Stimulated activated memory B cell treated with anti-CD40 and anti-IgM and Interleukin-4, amounts not matched to agents 10 μg/mL and 1 μg/mL and 100 μg/mL, for 72 hours (primary cell): ENCODE results near the gene PRICKLE3.
A peak's percentile ranks its signal among the peaks of the same experiment; 100 is the strongest.

Experiments
- ATAC-seq: fragments of 150-1000 bp; cut with Tn5 transposase; 2 replicates; pipeline ENCODE4 v1.10.0; 2021
- H3K27ac Mint-ChIP-seq: one replicate; pipeline ENCODE4 v1.8.0; 2022; ENCODE audit warnings: mild to moderate bottlenecking, mixed read lengths
- H3K27me3 Mint-ChIP-seq: one replicate; pipeline ENCODE4 v1.8.0; 2022; ENCODE audit warnings: mixed read lengths
- H3K36me3 Mint-ChIP-seq: one replicate; pipeline ENCODE4 v1.8.0; 2022; ENCODE audit warnings: mixed read lengths
- H3K4me1 Mint-ChIP-seq: one replicate; pipeline ENCODE4 v1.8.0; 2022; ENCODE audit warnings: mixed read lengths
- H3K4me3 Mint-ChIP-seq: one replicate; pipeline ENCODE4 v1.8.0; 2022; ENCODE audit warnings: mild to moderate bottlenecking, moderate library complexity, mixed read lengths
- H3K9me3 Mint-ChIP-seq: one replicate; pipeline ENCODE4 v1.8.0; 2022; ENCODE audit warnings: mixed read lengths

PRICKLE3 gene

DNA sequence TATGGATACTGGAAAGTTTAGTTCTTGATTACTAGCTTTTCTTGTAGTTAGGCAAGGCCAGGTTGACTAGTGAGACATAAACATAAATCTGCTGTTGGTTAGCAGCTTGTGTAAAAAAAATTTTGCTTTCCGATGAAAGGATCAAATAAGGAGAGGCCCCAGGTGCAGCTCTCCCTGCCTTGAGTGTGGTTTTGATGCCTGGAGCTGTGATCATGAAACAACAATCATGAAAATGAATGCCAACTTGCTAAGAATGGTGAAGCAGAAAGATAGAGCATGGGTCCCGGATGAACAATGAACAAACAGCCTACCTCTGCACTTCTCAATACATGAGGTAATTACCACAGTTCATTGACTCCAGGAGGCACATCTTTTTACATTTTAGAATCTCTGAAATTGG is 28.2 kb upstream of the PRICKLE3 start:
- peaks cover 6% of the 10 kb centered on the region for H3K9me3 Mint-ChIP-seq
- no peak overlapping the region for H3K4me3 Mint-ChIP-seq
- no peaks in the 10 kb centered on the region for H3K4me1 Mint-ChIP-seq
- H3K27ac Mint-ChIP-seq = no peak overlapping the region
- ATAC-seq = no peak
- H3K27me3 Mint-ChIP-seq = peaks cover 8% of the 10 kb centered on the region
- H3K36me3 Mint-ChIP-seq = no peaks in the 10 kb centered on the region

DNA sequence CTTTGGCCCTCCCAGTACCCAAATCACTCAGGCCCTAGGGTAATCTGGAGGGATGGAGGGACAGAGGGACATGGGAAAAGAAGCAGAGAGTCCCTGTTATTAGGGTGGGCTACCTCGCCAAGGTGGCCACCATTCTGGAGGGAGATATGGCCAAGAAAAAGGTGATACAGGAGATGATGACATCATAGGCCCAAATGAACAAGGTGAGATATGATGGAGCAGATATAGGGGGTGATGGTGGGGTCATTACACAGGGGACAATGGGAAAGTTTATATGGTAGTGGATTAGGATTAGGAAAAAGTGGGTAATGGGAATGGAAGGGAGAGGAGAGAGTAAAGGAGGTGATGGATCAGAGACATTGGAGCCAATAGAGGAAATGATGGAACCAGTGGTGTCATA is 26.7 kb upstream of the PRICKLE3 start:
- ATAC-seq = no peak
- no peak overlapping the region for H3K4me3 Mint-ChIP-seq
- H3K36me3 Mint-ChIP-seq = no peaks in the 10 kb centered on the region
- H3K27me3 Mint-ChIP-seq = peaks cover 8% of the 10 kb centered on the region
- no peaks in the 10 kb centered on the region for H3K4me1 Mint-ChIP-seq
- H3K27ac Mint-ChIP-seq = no peak overlapping the region
- peaks cover 6% of the 10 kb centered on the region for H3K9me3 Mint-ChIP-seq

DNA sequence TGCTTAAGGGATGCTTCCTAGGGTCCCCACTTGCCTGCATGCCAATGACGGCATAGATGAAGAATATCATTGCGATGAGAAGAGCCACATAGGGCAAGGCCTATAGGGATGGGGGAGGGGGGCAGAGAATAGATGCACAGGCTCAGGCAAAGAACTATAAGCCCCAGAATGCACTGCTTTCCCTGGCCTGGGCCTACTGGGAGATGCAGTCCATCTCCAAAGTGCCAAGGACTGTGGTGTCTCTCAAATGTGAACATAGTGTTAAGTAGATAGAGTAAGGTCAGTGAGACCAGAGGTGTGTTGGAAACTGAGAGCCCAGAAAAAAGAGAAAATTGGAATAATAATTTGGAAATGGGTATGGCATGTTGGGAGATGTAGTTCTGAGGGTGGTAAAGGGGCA is 26.0 kb upstream of the PRICKLE3 start:
- no peak overlapping the region for H3K27ac Mint-ChIP-seq
- H3K27me3 Mint-ChIP-seq = peaks cover 8% of the 10 kb centered on the region
- no peaks in the 10 kb centered on the region for H3K4me1 Mint-ChIP-seq
- no peak overlapping the region for H3K4me3 Mint-ChIP-seq
- no peak for ATAC-seq
- peaks cover 6% of the 10 kb centered on the region for H3K9me3 Mint-ChIP-seq
- no peaks in the 10 kb centered on the region for H3K36me3 Mint-ChIP-seq

DNA sequence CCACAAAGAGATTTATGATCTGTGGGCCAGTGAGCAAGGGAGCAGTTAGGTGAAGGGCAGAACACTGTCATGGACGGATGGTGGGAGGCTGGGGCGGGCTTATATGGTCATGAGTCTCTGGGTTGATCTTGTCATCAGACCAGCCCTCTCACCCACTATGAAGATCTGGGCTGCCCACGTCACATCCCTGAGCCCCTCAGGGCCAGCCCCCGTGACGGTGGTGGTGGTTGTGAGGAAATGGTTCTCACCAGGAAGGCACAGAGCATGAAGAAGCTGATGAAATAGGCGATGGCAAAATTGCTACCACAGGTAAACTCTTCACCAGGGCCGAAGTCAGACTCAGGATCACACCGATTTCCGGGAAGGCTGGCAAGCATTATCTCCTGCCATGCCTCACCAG is 24.9 kb upstream of the PRICKLE3 start:
- H3K9me3 Mint-ChIP-seq = peaks cover 6% of the 10 kb centered on the region
- H3K36me3 Mint-ChIP-seq = no peaks in the 10 kb centered on the region
- H3K27me3 Mint-ChIP-seq = peaks cover 7% of the 10 kb centered on the region
- H3K4me1 Mint-ChIP-seq = no peaks in the 10 kb centered on the region
- H3K4me3 Mint-ChIP-seq = no peak overlapping the region
- no peak for ATAC-seq
- H3K27ac Mint-ChIP-seq = no peak overlapping the region

DNA sequence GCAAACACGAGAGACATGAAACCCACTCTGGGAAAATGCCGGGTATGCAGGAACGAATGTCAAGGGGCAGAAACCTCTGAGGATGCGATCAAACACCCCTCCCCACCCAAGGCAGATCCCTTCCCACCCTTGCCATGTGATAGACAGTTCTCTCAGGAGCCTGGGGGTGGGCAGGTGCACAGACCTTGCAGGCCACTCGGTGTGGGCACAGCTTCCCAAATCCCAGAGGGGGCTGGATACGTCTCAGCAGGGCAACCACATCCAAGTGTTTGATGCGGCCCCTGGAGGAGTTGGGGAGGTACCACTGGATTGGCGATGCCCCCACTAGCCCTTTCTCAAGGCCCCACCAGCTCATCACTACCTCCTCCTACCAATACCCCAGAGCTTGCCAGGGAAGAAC is 24.2 kb upstream of the PRICKLE3 start:
- H3K36me3 Mint-ChIP-seq = no peaks in the 10 kb centered on the region
- no peaks in the 10 kb centered on the region for H3K4me1 Mint-ChIP-seq
- no peak overlapping the region for H3K4me3 Mint-ChIP-seq
- ATAC-seq = no peak
- no peak overlapping the region for H3K27ac Mint-ChIP-seq
- no peaks in the 10 kb centered on the region for H3K27me3 Mint-ChIP-seq
- H3K9me3 Mint-ChIP-seq = peaks cover 6% of the 10 kb centered on the region

DNA sequence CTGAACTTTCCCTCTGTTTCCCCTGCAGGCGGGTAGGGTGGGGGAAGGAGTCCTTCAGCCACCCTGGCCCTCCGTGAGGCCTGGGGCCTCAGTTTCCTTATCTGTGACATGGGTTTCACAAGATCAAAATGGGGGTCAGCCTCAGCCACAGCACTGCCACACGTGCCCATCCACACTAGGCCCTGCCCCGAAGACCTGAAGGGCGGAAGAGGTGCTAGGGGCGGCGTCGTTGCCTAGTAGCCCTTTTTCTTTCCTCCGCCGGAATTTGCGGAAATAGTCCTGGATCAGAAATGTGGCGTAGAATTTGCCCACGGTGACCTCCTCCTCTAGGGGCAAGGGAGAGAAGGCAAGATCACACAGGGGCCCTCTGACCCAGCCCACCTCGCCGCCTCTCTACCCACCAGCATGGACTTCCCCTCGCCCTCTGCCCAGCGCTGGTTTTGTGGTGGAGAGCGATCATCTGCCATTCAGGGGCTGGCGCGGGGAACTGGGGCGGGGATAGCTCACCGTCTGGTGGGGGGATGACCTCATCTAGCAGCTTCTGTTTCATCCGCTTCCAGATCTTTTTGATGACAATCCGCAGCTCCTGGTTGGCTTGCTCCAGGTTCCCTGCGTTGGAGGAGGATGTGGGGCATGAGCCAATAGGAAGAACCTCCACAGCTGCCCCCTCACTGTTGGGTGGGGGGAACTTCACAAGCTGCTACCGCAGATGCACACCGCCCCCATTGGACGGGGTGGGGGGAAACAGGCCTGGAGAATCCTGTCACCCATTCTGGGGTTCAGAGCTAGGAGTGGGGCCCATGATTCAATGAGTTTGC is 23.5 kb upstream of the PRICKLE3 start:
- H3K27me3 Mint-ChIP-seq = no peaks in the 10 kb centered on the region
- H3K4me1 Mint-ChIP-seq = no peaks in the 10 kb centered on the region
- H3K4me3 Mint-ChIP-seq = no peak overlapping the region
- H3K9me3 Mint-ChIP-seq = peaks cover 6% of the 10 kb centered on the region
- H3K36me3 Mint-ChIP-seq = no peaks in the 10 kb centered on the region
- H3K27ac Mint-ChIP-seq = no peak overlapping the region
- no peak for ATAC-seq

DNA sequence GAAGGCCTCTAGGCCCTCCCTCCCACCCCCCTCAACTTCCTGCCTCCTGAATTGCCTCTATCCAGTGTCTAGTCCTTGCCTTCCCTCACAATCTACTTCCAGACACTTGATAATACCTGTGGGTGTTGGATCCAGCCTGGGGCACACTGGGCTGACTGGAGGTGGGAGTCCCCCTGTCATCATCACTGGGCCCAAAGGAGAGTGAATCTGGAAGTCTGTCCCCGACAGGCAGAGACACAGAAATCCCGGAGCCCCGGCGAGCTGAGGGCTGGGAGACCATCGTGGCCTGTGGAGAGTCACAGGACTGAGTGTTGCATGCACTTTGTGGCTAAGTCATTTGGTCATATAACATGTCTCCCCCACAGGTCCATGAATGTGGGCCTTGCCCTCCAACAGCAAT is 22.2 kb upstream of the PRICKLE3 start:
- no peaks in the 10 kb centered on the region for H3K27me3 Mint-ChIP-seq
- peaks cover 6% of the 10 kb centered on the region for H3K9me3 Mint-ChIP-seq
- H3K27ac Mint-ChIP-seq = no peak overlapping the region
- ATAC-seq = no peak
- no peak overlapping the region for H3K4me3 Mint-ChIP-seq
- H3K36me3 Mint-ChIP-seq = no peaks in the 10 kb centered on the region
- H3K4me1 Mint-ChIP-seq = no peaks in the 10 kb centered on the region

DNA sequence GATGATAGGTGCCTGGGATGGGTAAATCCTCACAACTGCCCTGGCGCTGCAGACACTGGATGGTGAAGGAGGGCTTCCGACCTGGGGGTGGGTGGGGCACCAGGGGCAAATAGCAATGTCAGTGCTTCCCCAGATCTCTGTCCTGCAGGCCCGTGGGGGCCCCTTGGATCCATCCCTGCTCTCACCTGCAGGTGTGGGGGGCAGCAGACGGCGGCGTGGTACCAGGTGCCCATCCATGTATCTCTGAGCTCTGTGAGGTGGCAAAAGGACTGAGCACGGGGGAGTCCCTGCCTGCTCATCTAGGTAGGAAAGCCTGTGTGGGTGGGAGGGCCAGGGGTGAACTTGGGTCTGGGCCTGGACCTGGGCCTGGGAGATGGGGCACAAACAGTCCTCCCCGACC is 20.4 kb upstream of the PRICKLE3 start:
- Mint-ChIP-seq H3K27me3 (no peaks in the 10 kb centered on the region), H3K4me1 (no peaks in the 10 kb centered on the region), H3K9me3 (no peaks in the 10 kb centered on the region), H3K27ac (no peak overlapping the region), H3K36me3 (no peaks in the 10 kb centered on the region), H3K4me3 (no peak overlapping the region)
- ATAC-seq = no peak

DNA sequence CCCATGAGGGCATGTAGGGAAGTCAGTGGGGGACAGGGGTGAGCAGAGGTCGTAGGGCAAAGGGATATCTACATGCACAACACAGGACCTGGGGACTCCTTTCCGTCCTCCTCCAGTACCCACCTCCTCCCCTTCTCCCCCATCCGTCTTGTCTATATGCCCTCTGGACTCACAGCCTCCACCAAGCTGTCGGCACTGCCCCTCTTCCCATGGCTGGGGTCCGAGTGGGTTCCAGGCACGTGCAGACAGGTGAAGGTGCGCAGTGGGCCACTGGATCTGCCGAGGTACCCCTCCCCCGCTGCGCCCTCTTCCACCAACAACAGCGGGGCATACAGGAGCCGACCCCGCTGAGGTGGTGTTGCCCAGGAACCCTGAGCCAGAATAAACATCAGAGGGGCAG is 19.3 kb upstream of the PRICKLE3 start:
- Mint-ChIP-seq H3K36me3 (no peaks in the 10 kb centered on the region), H3K4me1 (peaks cover 5% of the 10 kb centered on the region), H3K9me3 (no peaks in the 10 kb centered on the region), H3K27me3 (no peaks in the 10 kb centered on the region), H3K27ac (no peak overlapping the region), H3K4me3 (no peak overlapping the region)
- ATAC-seq = no peak

DNA sequence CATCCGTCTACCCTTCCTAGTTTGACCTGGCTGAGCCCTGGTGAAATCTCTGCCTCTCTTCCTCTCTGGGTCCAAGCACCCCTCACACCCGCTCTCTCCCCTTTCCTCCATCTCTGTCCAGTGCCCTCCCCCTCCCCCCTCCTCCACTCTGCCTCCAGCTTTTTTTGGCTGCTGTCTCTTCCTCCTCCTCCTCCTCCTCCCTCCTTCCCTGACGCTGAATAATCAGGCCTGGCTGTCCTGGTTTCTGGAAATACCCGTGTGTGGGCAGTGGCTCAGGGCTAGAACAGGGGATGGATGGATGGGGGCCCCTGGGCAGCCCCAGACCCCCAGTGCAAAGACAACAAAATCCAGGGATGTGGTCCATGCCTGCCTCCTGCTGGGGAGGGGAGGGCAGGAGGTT is 18.5 kb upstream of the PRICKLE3 start:
- no peaks in the 10 kb centered on the region for H3K36me3 Mint-ChIP-seq
- H3K27me3 Mint-ChIP-seq = no peaks in the 10 kb centered on the region
- no peak overlapping the region for H3K4me3 Mint-ChIP-seq
- no peak overlapping the region for H3K27ac Mint-ChIP-seq
- ATAC-seq = no peak
- no peaks in the 10 kb centered on the region for H3K9me3 Mint-ChIP-seq
- peaks cover 6% of the 10 kb centered on the region for H3K4me1 Mint-ChIP-seq

DNA sequence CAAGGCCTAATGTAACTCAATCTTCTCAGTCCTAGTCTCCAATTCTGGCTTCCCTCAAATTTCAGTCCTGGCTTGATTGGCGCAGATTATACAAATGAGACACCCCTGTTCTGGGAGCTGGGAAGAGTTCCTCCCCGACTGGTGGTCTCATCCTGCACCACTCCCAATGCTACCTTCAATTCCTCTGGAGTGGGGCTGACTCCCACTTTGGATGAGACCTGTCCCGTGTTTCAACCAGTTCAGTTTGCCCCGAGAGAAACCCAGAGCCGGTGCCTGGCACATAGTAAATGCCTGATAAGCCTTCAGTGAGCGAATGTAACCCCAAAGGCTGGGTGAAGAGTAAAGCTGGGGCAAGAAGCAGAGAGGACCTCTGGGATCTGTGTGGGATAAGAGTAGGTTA is 17.8 kb upstream of the PRICKLE3 start:
- ATAC-seq = no peak
- H3K36me3 Mint-ChIP-seq = no peaks in the 10 kb centered on the region
- no peaks in the 10 kb centered on the region for H3K27me3 Mint-ChIP-seq
- no peak overlapping the region for H3K4me3 Mint-ChIP-seq
- H3K9me3 Mint-ChIP-seq = no peaks in the 10 kb centered on the region
- no peak overlapping the region for H3K27ac Mint-ChIP-seq
- H3K4me1 Mint-ChIP-seq = peaks cover 10% of the 10 kb centered on the region

DNA sequence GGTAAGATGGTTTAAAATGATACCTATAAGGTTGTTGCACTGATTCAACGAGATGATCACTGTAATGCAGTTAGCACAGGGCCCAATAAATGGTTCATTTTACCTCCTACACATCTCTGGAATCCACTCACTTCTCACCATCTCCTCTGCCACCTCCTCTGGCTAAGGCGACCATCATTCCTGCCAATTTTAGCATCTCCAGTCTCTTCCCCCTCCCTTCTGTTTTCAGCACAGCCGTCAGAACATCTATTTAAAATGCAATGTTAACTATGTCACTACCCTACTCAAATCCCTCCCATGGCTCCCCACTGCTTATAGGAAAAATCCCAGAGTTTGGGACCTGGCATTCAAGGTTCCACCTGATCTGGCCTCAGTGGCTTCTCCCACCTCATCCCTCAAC is 17.4 kb upstream of the PRICKLE3 start:
- Mint-ChIP-seq H3K36me3 (no peaks in the 10 kb centered on the region), H3K27me3 (no peaks in the 10 kb centered on the region), H3K4me3 (no peak overlapping the region), H3K9me3 (no peaks in the 10 kb centered on the region), H3K27ac (no peak overlapping the region), H3K4me1 (peaks cover 14% of the 10 kb centered on the region)
- ATAC-seq = no peak

DNA sequence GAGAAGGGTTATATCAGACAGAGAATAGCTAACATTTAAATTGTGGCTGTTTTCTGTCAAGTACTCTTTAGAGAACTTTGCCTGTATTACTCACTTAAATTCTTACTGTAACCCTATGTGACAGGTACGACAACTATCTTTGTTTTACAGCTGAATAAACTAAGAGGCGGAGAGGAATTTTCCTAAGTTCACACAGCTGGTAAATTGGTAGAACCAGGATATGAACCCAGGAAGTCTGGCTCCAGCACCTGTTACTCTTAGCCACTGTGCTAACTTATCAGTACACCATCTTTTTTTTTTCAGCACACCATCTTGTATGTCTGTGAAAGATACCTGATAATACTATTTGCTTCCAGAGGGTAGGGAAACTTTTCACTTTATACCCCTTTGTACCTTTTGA is 15.8 kb upstream of the PRICKLE3 start:
- no peaks in the 10 kb centered on the region for H3K36me3 Mint-ChIP-seq
- H3K27me3 Mint-ChIP-seq = no peaks in the 10 kb centered on the region
- H3K27ac Mint-ChIP-seq = no peak overlapping the region

DNA sequence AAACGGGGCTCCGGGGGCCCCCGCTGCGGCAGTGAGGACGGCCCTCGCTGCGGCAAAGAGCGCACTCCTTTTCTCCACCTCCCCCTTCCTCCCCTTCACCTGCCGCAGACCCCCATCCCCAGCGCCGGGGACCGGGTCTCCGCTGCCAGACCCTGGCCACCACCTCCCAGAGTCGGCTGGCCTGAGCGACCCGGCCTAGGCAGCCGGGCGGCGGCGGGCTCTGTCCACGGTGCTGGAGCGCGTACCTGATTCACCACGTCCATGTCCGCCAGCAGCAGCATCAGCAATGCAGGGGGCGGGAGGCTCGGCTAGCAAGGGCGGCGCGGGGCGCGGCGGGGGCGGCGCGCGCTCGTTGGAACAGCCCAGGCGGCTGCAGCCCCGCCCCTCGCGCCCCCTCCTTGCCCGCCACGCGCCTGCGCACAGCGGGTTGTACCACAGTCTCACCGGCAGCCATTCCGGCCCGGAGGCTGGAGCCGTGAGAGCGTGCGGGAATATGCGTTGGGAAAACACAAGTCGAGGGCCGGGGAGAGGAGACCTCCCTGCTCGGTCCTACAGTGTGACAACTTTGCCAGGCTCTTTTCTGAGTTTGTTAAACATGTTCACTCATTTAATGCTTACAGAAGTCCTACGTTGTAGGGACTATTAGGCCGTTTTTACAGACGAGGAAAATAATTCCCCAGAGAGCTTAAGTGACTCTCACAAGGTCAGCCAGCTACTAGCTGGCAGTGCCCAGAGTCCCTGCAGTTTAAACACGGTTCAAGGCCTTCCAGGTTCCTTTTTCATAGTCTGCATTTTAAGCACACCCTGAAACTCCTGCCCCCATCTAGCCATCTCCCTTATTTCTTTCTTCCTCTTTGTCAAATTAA is 14.0 kb upstream of the PRICKLE3 start, which contains the start of gene SYP:
SYP (minus strand) TSS at position 288 of the 866 bp plus-strand sequence; CDS start at position 281, 7 bp downstream.
- Mint-ChIP-seq H3K36me3 (no peaks in the 10 kb centered on the region), H3K9me3 (no peaks in the 10 kb centered on the region), H3K4me1 (peaks cover 21% of the 10 kb centered on the region)

More for the DNA sequence above, 15.8 kb upstream of the PRICKLE3 start:
- Mint-ChIP-seq H3K4me3 (no peak overlapping the region), H3K9me3 (no peaks in the 10 kb centered on the region), H3K4me1 (peaks cover 21% of the 10 kb centered on the region)
- ATAC-seq = no peak

DNA sequence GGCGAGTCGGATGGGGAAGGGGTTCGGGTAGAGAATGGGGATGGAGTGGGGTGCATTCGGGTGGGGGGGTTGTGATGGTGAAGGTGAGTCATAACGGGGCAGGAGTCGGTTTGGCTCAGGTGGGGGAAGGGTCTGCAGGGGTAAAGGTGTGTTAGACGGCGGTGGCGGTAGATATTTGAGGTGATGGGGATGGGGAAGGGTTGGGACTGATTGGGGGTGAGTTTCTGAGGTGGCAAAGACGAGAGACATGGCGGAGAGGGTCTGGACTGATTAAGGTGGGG is 13.1 kb upstream of the PRICKLE3 start:
- H3K4me3 Mint-ChIP-seq = peak overlapping the region; percentile 68
- no peaks in the 10 kb centered on the region for H3K27me3 Mint-ChIP-seq
- no peaks in the 10 kb centered on the region for H3K9me3 Mint-ChIP-seq
- H3K27ac Mint-ChIP-seq = no peak overlapping the region
- no peaks in the 10 kb centered on the region for H3K36me3 Mint-ChIP-seq
- ATAC-seq = no peak
- H3K4me1 Mint-ChIP-seq = peaks cover 21% of the 10 kb centered on the region

More for the DNA sequence above, 14.0 kb upstream of the PRICKLE3 start, which contains the start of gene SYP:
- no peaks in the 10 kb centered on the region for H3K27me3 Mint-ChIP-seq
- peak within 1 kb of the TSS; percentile 68 for H3K27ac Mint-ChIP-seq
- peak within 1 kb of the TSS; percentile 68 for H3K4me3 Mint-ChIP-seq
- ATAC-seq = peak; percentile 99
